HG03025 (cell line): ENCODE data around the gene GPR17.

Source experiments
- ATAC-seq: cut with Tn5 transposase; IDR thresholded peaks from one replicate; pipeline ENCODE4 v1.9.1; 2021; ENCODE audit warnings: mild to moderate bottlenecking, moderate library complexity; ENCODE audit not compliant: unreplicated experiment, low FRiP score

GPR17 gene

DNA sequence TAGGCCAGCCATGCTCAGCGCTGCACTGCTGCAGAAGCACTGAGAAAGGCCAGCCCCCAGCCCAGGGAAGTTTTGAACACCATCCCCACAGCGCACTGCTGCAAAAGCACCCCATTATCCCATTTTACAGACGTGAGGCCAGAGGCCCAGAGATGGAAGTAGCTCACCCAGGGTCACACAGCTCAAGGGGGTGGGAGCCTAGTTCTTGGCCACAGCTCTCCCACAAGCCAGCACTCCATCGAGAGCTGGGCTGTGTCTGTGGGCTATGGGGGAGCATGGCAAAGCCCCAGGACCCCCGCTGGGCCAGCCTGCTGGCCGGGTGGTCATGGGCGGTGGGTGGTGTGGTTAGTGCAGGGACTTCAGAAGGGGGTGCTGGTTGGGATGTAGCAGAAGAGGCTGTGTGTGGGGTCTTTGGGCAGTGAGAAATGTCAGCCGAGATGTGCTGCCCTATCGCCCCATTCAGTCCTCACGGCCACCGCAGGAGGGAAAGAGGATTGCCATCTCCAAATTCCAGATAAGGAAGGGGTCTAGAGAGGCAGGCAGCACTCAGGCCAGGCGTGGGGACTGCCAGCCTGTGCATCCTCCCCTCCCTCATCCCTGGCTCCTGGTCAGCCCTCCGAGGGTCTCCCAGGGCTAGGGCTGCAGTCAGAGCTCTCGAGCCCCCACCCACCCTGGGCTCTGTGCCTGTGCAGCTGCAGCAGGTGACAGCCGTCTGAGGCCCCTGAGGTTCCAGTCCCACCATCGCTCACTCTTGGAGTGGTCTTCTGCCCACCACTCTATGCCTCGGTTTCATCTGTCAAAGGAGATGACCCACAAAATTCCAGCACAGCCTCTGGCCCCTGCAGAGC, 17.0 kb upstream of the GPR17 start:
- ATAC-seq: no peak

DNA sequence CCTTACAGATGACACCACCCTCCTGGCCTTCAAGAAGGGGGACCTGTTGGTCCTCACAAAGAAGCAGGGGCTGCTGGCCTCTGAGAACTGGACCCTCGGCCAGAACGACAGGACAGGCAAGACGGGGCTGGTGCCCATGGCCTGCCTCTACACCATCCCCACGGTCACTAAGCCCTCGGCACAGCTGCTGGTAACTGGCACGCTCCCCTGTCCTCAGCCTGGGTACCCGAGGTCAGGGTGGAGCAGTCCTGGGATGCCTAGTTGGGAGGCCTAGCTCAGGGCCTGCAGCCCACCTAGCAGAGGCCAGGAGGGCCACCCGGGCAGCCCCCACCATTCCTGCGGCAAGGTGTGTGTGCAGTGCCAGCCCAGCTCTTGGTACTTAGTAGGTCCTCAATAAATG, 16.3 kb upstream of the GPR17 start:
- ATAC-seq: no peak

DNA sequence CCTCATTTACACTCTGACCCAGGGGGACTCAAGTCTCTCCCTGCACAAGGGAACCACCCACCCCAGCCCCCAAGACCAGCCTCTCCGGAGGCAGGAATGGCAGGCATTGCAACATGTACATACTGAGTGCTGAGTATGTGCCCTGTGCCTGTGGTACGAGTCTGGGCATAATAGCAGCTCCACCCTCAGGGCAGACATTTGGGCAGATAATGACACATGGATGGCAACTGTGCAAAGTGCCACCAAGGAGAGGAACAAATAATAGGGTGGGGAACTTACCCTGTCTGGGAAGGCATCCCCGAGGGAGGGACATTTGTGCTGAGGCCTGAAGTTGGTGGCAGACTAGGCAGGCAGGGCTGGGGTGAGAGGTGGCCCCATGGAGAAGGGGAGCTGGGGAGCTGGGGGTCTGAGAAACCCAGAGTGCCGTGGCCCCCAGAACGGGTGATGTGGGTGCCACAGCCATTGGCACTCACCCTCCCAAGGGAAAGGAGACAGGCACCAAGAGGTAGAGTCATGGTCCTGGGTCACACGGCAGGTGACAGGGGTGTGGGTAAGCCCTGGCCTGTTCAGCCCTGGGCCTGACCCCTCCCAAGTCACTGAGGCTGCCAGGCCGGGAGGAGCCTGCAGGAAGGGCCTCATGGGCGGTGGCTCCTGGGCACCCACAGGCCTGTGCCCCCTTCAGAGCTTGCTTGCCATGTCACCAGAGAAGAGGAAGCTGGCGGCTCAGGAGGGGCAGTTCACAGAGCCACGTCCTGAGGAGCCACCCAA, 15.7 kb upstream of the GPR17 start:
- ATAC-seq: no peak

DNA sequence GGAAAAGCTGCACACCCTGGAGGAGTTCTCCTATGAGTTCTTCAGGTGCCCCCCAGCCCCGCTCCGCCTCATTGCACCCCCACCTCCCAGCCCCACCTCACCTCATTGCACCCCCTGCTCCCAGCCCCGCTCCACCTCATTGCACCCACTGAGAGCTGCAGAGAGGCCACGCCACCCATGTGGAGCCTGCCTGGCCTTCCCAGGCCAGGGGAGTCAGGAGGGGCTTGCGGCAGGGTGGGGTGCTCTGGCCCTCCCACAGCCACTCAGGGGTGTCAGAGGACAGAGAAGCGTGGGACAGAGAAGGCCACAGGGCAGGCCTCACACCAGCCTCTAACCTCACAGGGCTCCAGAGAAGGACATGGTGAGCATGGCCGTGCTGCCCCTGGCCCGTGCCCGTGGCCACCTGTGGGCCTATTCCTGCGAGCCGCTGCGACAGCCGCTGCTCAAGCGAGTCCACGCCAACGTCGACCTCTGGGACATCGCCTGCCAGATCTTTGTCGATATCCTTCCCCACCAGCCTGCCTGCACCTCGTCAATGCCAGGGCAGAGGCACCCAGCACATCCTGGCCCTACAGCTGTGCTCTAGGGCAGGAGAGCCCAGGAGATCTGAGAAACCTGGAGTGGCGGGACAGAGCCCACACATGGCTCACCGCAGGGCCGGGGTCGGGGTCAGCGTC, 15.0 kb upstream of the GPR17 start:
- ATAC-seq: no peak

DNA sequence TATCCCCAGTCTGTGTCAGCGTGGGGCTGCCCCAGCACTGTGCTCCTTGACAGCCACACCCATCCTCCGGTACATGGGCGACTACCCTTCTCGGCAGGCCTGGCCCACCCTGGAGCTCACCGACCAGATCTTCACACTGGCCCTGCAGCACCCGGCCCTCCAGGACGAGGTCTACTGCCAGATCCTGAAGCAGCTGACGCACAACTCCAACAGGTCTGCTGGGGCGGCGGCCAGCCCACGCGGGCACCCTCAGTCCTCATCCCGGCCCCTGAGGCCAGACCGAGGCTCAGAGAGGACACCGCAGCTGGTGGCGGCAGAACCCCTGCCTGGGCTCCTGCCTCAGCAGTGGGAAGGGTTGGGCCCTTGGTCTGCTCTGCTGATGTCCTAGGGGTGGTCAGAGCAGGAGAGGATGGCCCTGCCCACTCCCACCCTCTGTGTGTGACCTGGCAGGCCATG, 14.4 kb upstream of the GPR17 start:
- ATAC-seq: no peak

DNA sequence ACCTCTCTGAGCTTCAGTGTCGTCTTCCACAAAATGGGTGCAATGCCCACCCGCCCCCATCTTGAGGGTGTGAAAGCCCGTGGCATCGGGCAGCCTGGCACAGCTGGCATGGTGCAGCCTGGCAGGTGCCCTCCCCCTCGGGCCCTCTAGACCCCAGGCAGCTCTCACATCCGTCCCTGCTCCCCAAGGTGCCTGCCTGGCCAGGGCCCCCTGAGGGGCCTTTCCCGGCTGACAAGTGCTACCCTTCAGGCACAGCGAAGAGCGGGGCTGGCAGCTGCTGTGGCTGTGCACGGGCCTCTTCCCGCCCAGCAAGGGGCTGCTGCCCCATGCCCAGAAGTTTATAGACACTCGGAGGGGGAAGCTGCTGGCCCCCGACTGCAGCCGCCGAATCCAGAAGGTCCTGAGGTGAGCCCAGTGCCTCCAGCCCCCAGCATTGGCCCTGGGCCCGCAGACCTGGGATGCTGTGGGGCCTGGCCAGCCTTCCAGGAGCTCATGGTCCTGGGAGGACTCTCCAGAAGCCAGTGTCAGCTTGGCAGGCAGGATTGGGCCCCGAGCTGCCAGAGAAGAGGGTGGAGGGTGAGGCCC, 13.9 kb upstream of the GPR17 start:
- no peak for ATAC-seq

DNA sequence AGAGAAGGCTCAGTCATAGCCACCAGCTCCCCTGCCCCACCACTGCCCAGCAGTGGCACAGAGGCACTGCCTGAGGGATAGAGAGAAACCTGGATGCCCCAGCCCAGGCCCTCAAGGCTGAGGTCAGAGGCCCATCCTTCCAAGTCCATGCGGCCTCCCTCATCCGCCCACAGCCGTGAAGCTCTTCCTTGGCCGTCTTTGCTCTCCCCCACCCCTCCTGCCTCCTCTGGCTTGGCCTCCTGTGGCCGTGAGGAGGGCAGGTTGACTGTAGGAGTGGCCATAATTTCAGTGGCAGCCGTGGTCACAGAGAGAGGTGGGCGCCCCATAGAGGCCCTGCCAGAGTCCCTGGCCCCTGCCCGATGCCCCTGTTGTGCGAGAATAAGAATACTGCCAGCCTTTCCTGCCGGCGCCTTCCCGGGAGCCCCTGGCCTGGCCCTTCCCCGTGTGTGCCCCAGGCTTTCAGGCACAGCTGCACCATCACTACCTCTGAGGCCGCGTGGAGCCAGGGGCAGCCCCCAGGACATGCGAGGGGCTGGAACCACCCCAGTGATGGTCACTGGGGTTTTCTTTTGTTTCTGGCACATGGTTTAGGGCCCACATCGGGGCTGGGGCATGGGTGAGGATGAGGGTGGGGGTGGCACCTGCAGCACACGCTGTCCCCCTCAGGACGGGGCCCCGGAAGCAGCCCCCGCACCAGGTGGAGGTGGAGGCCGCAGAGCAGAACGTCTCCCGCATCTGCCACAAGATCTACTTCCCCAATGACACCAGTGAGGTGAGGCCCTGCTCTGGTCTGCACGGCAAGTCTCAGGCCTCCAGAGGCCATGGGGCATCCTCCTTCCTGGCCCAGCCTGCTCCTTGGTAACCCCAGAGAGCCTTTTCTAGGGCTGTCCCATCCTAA, 13.1 kb upstream of the GPR17 start:
- no peak for ATAC-seq

DNA sequence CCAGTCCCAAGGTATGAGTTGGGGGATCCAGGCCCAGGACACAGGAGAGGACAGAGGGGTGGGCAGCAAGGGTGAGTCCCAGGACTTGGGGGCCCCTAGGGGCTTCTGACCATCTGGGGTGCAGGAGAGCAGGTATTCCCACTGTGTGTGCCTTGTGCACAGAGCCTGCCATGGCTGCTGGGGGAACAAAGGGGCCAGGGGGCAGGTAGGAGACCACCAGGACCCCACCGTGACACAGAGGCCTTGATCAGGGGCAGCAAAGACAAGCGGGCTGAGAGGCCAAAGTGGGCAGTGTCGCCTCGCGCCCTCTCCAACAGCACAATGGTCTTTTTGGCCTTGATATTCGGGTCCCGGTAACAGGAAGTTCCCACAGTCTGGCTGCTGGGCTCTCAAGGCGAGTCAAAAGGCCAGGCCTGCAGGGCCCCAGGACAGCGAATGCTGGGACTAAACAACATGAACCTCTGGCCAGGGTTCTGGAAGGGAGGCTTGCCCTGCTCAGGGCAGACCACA, 12.3 kb upstream of the GPR17 start:
- no peak for ATAC-seq

DNA sequence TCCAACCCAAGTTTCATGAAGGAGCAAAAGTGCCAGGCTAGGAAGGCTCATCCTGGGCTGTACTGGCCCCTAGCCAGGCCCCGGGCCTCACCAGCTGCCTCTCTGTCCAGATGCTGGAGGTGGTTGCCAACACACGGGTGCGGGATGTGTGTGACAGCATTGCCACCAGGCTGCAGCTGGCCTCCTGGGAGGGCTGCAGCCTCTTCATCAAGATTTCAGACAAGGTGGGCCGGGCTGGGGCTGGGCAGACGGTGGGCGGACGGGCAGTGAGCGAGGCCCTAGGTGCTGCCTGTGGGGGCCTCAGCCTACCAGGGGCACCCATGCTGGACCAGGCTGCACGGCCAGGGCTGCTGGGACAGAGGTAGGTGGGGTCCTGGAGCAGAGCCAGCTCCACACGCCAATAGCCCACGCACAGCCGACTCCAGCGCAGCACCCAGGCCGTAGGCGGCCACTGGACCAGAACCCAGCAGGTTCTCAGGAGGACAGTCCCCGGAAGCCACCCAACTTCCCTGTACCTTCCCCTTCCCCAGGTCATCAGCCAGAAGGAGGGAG, 11.8 kb upstream of the GPR17 start:
- ATAC-seq: no peak

DNA sequence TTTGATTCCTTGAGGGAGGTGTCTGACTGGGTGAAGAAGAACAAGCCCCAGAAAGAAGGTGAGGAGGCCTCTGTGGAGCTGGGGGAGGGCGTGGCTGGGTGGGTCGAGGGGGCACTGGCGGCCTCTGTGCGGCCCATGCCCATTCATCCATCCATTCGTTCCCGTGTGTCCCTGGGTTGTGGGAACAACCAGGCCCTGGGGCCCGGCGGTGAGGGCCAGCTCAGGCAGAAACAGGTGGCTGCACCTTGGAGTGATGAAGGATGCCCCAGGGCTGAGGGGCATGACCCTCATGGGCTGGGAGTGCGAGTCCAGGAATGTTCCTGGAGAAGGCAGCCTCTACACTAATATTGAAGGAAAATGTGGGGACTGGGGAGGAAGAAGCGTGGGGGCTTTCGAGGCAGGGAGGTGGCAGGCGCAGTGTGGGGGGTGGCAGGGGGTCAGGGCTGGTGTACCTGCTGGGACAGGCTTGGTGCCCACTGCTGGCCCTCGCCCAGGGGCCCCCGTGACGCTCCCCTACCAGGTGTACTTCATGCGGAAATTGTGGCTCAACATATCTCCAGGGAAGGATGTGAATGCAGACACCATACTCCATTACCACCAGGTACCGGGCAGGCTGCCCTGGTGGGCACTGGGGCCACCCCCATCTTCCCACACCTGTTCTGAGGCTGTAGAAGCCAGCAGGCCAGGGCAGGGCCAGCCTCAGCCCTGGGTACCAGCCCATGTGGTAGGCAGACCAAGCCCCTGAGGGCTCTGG, 11.2 kb upstream of the GPR17 start:
- no peak for ATAC-seq

DNA sequence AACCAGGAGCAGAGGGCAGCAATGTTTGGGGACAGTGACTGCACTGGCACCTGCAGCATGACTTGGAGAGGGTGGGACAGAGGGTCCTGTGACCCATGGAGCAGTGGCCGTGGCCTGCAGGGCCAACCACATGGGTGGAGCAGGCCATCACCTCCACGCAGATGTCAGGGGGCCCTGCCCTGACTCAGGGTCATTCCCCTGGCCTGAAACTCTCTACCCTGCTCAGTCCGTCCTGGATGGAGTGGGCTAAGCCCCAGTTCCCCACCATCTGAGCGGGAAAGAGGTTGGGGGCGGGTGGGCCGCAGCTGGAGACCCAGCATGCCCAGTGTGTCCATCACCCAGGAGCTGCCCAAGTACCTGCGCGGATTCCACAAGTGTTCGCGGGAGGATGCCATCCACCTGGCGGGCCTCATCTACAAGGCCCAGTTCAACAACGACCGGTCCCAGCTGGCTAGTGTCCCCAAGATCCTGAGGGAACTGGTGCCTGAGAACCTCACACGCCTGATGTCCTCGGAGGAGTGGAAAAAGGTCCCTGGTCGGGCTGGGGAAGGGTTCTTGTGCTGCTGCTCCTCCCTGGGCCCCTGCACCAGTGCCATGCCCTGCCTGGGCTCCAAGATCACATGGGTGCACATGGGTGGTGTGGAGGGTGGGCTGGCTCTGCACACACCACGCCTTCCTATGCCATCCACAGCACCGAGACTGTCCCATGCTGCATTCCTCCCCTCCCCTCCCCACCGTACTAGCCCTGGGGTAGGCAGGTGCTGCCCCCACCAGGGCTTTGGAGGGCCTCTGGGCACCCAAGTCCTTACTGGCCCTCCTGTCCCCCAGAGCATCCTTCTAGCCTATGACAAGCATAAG, 10.3 kb upstream of the GPR17 start:
- ATAC-seq: no peak

DNA sequence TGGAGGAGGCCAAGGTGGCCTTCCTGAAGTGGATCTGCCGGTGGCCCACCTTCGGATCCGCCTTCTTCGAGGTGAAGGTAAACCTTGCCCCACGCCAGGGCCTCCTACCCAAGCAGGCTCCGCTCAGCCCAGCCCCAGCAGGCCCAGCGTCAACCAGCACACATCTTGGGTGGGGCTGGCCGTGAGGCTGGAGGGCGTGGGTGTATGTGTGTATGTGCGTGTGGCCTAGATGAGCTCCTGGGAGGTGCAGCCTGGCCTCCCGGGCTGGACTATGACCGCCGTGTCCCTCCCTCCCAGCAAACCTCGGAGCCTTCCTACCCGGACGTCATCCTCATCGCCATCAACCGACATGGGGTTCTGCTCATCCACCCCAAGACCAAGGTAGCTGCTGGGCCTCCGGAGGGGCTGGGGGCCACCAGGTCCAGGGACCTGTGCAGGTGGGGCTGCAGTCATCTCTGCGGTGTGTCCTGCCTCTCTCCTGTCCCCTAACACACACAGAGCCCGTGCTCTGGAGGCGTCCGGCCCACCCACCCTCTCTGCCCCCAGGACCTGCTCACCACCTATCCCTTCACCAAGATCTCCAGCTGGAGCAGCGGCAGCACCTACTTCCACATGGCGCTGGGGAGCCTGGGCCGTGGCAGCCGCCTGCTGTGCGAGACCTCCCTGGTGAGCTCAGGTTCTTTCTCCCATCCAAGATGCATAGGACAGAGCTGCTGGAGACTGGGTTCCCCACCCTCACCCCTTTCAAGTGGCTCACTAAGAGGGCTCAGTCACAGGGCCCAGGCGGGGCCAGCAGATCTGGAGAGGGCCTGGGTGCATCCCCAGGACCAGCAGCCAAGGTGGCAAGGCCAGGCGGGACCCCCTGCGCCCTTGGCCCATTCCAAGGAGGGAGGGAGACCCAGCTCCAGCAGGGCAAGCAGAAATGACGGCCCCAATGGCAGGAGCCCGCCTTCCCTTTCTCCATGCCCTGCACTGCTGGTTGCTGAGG, 9.4 kb upstream of the GPR17 start:
- ATAC-seq: no peak

DNA sequence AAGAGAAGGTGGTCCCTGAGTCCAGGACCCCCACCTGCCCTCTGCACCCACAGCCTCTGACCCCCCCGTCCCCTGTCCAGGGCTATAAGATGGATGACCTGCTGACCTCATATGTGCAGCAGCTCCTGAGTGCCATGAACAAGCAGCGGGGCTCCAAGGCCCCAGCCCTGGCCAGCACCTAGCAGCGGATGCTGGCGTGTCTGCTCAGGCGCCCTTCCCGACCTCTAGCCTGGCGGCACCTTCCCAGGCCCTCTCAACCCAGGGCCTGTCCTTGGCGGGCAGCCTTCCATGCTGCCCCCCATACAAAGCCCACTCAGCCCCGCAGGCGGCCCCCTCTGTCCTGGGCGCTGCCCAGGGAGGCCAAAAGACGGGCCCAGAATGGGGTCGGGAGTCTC, 8.7 kb upstream of the GPR17 start:
- no peak for ATAC-seq

DNA sequence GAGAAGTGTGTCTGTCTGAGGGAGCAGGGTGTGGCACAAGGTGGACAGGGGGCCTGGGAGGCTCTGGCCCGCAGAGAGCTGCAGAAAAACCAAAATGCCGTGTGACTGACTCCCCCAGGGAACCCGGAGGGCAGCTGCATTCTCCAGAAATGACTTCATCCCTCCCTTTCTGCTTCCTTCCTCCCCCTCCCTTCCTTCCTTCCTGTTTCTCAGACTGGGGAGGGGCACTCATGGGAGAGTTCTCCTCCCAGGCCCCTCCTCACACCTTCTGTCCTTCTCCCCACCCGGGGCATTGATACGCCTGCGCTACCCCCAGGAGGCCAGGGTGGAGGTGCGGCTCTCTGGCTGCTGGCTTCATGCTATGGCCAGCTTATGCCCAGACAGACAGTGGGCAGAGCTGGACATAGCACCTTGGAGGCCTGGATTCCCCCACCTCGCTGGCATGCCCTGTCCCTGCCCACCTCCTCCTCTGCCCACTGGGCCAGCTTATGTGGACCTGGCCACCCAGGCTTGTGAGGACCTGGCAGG, 8.2 kb upstream of the GPR17 start:
- ATAC-seq: no peak

DNA sequence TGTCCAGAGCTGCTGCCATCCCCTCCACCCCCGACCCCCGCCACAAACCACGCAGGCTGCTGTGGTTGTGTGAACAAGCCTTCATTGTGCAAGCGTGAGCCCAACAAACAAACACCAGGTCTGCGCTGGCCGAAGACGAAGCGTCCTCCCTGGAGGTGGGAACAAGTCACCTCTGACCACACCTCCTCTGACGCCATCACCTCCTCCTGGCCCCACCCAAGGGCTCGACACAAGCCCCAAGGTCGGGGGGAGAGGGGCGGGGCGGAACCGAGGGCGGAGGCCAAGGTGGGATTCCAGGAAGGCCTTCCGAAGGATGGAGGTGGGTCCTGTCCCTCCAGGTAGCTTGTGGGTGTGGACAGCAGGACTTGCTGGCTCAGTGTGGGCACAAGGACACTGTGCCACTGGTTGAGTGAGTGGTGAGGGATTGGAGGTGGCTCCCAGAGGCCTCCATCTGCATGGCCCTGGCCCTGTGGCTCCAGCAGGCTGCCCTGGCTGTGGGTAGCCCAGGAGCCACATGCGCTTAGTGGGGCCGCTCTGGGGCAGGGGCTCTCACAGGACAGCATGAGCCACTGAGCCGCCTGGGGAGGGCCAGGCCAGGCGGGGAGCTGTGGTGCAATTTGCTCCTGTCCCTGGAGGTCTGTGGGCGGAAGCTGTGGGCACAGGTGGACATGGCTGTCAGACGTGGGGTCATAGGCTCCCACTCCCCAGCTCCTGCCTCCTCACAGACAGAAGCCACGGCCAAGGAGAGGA, 7.4 kb upstream of the GPR17 start:
- no peak for ATAC-seq

DNA sequence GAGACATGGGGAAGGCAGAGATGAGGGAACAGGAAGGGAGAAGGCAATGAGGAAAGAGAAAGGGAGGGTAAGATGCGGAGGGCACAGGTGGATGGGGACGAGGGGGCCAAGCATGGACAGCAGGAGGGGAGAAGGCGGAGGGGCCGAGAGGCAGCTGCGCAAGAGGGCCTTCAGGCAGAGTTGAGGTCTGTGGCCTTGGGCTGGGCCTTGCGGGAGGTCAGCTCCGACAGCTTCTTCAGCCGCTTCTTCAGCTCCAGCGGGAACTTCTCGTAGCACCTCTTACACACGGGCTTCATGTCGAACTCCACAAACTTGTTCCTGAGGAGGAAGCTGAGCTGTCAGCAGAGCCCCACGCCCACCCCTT, 6.9 kb upstream of the GPR17 start:
- no peak for ATAC-seq
